HCT116 (cell line): ENCODE data around the gene ARMC10.
"Not testable (repeated sequence)": the region's sequence is repeated elsewhere in the genome, so short reads cannot be mapped to it uniquely, and the experiment has no call there.

Experiments used
- EZH2 ChIP-seq: fragments of 200-600 bp; sonication (generic); IDR thresholded peaks from 2 replicates; pipeline ENCODE4 v1.6.1; 2017; ENCODE audit warnings: antibody characterized with exemption, mixed run types
- JUND ChIP-seq: IDR thresholded peaks from 2 replicates; pipeline ENCODE4 v1.6.1; 2012
- MAX ChIP-seq: IDR thresholded peaks from 2 replicates; pipeline ENCODE4 v1.6.1; 2012
- POLR2A ChIP-seq: IDR thresholded peaks from 2 replicates; pipeline ENCODE4 v1.7.0; 2011; ENCODE audit warnings: borderline replicate concordance; ENCODE audit not compliant: insufficient read depth, insufficient read length; ENCODE audit errors: extremely low read depth
- SP1 ChIP-seq: IDR thresholded peaks from 2 replicates; pipeline ENCODE4 v1.6.1; 2012; ENCODE audit warnings: low read depth
- TF ChIP-seq, protein P1 (sequence below), 3 experiments: fragments of 200-600 bp in 1 of 3; sonication (generic) in 1 of 3; IDR thresholded peaks in 2 of 3; conservative IDR thresholded peaks in 1 of 3; 2 replicates each; pipeline ENCODE4 v1.5.1; 2012 to 2017; ENCODE audit warnings: low read depth in 2 of 3, low read length in 2 of 3, antibody characterized with exemption in 1 of 3, borderline replicate concordance in 1 of 3, control low read depth in 1 of 3, mild to moderate bottlenecking in 1 of 3, mixed read lengths in 1 of 3, mixed run types in 1 of 3, moderate library complexity in 1 of 3; ENCODE audit not compliant: insufficient read depth in 1 of 3

- not testable (repeated sequence) for TF ChIP-seq MAX, SP1, EZH2, JUND, POLR2A
- TF ChIP-seq, protein P1, sequence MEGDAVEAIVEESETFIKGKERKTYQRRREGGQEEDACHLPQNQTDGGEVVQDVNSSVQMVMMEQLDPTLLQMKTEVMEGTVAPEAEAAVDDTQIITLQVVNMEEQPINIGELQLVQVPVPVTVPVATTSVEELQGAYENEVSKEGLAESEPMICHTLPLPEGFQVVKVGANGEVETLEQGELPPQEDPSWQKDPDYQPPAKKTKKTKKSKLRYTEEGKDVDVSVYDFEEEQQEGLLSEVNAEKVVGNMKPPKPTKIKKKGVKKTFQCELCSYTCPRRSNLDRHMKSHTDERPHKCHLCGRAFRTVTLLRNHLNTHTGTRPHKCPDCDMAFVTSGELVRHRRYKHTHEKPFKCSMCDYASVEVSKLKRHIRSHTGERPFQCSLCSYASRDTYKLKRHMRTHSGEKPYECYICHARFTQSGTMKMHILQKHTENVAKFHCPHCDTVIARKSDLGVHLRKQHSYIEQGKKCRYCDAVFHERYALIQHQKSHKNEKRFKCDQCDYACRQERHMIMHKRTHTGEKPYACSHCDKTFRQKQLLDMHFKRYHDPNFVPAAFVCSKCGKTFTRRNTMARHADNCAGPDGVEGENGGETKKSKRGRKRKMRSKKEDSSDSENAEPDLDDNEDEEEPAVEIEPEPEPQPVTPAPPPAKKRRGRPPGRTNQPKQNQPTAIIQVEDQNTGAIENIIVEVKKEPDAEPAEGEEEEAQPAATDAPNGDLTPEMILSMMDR (IDR thresholded peaks at IDR 0.05 in 2 of 3, conservative IDR thresholded peaks at IDR 0.05 in 1 of 3; ENCODE audit: borderline replicate concordance in 1 of 3, insufficient read depth in 1 of 3, low read depth in 2 of 3, low read length in 2 of 3) = not testable (repeated sequence)
Observed at GRCh38 chr7:103078226-103078625, 3.3 kb downstream of the ARMC10 start.
